Activated CD8-positive, alpha-beta T cell treated with anti-CD3 and anti-CD28 coated beads for 36 hours (primary cell): Measurements from ENCODE around the gene SGCG. TPM values are rescaled to one million over a fixed set of nuclear protein-coding genes. Genes with fewer than 3 reads are reported as not detected.

Experiments
- ATAC-seq: fragments of 200-7000 bp; cut with Tn5 transposase; one replicate; pipeline ENCODE4 v1.10.0; 2021; ENCODE audit warnings: mild to moderate bottlenecking, moderate library complexity
- CTCF ChIA-PET: fragments of 350-600 bp; sonication (Branson Sonifier 250); formaldehyde crosslinking; loops from one replicate; lab custom pipeline; 2021; ENCODE audit warnings: antibody characterized with exemption; lab: Charles Lee
- POLR2A ChIA-PET: fragments of 350-600 bp; sonication (Branson Sonifier 250); formaldehyde crosslinking; loops from one replicate; lab custom pipeline; 2021; ENCODE audit warnings: antibody characterized with exemption; lab: Charles Lee
- DNase-seq: peaks from one replicate; pipeline ENCODE4 v3.0.0-alpha.2; 2020
- H3K27ac Mint-ChIP-seq: one replicate; pipeline ENCODE4 v1.8.0; 2021; ENCODE audit warnings: mild to moderate bottlenecking, mixed read lengths
- H3K27me3 Mint-ChIP-seq: one replicate; pipeline ENCODE4 v1.8.0; 2021; ENCODE audit warnings: mixed read lengths
- H3K36me3 Mint-ChIP-seq: one replicate; pipeline ENCODE4 v1.8.0; 2021; ENCODE audit warnings: low read depth, mixed read lengths
- H3K4me1 Mint-ChIP-seq: one replicate; pipeline ENCODE4 v1.8.0; 2021; ENCODE audit warnings: low read depth, mixed read lengths
- H3K4me3 Mint-ChIP-seq: one replicate; pipeline ENCODE4 v1.8.0; 2021; ENCODE audit warnings: mild to moderate bottlenecking, moderate library complexity, mixed read lengths
- H3K9me3 Mint-ChIP-seq: one replicate; pipeline ENCODE4 v1.8.0; 2021; ENCODE audit warnings: mixed read lengths
- intact Hi-C: fragments of 100-400 bp; cut with micrococcal nuclease; formaldehyde crosslinking; loops from one replicate; pipeline ENCODE4 v1.10.0; 2022
- total RNA-seq, 2 experiments: library from RNA; stranded (reverse); gene quantifications; one replicate each; pipeline ENCODE4 v1.2.3, GENCODE V29; 2021
- TF ChIP-seq, protein P1 (sequence below): fragments of 200-600 bp; IDR thresholded peaks from one replicate; pipeline ENCODE4 v1.8.0; 2022; ENCODE audit warnings: antibody characterized with exemption, mild to moderate bottlenecking

SGCG gene
- total RNA-seq, 2 experiments from 2014 or later, result not detected

DNA sequence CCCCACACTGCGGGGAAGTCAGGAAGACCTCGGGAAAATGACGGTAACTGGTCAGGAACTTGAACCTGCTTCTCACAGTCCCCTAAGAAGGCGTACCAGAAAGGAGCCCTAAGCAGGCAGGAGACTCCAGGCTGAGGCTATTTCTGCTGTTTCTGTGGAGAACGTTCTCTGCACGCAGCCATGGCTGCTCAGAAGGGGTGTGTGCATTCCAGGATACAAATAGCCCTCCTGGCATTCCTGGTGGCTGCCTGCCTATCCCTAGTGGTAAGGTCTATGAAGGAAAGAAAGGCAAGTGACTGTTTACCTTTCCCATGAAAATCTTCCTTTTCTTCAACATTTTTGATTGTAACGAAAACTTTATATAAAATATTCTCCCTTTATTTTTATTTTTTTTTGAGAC, 2.5 kb downstream of the SGCG start:
- TF ChIP-seq, protein P1, sequence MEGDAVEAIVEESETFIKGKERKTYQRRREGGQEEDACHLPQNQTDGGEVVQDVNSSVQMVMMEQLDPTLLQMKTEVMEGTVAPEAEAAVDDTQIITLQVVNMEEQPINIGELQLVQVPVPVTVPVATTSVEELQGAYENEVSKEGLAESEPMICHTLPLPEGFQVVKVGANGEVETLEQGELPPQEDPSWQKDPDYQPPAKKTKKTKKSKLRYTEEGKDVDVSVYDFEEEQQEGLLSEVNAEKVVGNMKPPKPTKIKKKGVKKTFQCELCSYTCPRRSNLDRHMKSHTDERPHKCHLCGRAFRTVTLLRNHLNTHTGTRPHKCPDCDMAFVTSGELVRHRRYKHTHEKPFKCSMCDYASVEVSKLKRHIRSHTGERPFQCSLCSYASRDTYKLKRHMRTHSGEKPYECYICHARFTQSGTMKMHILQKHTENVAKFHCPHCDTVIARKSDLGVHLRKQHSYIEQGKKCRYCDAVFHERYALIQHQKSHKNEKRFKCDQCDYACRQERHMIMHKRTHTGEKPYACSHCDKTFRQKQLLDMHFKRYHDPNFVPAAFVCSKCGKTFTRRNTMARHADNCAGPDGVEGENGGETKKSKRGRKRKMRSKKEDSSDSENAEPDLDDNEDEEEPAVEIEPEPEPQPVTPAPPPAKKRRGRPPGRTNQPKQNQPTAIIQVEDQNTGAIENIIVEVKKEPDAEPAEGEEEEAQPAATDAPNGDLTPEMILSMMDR, result no peak
- ATAC-seq (no peak), DNase-seq (no peak)
- no peaks in the 10 kb centered on the region for H3K36me3 Mint-ChIP-seq
- H3K9me3 Mint-ChIP-seq, result no peaks in the 10 kb centered on the region
- intact Hi-C loops, result no loop called here
- H3K4me1 Mint-ChIP-seq, result no peaks in the 10 kb centered on the region
- no peak overlapping the region for H3K27ac Mint-ChIP-seq
- ChIA-PET CTCF (no interaction called here), POLR2A (no interaction called here)
- H3K4me3 Mint-ChIP-seq, result no peak overlapping the region
- peaks cover 1% of the 10 kb centered on the region for H3K27me3 Mint-ChIP-seq

DNA sequence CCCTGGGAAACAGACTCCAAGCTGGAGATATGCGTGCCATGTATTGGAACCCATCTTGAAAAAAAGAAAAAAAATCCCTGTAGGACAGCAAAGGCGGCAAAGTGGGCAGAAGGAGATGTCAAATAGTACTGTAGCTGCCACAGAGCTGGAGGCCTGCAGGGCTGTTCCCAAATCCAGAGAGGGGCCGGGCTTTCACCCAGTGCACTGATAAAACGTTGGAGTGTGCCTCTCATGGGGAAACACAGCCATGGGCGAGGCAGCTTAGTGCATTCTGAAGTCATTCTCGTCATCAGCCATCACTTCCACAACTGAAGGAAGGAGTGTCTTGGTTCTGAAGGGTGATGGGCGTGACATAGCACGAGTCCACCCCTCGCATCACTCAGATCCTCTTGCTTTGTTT, 4.8 kb downstream of the SGCG start:
- Mint-ChIP-seq H3K4me3 (no peak overlapping the region), H3K36me3 (no peaks in the 10 kb centered on the region), H3K9me3 (no peaks in the 10 kb centered on the region), H3K27ac (no peak overlapping the region), H3K27me3 (peaks cover 1% of the 10 kb centered on the region), H3K4me1 (no peaks in the 10 kb centered on the region)
- ChIA-PET POLR2A (no interaction called here), CTCF (no interaction called here)
- TF ChIP-seq, protein P1, result no peak
- intact Hi-C loops, result no loop called here
- ATAC-seq, result no peak
- no peak for DNase-seq

DNA sequence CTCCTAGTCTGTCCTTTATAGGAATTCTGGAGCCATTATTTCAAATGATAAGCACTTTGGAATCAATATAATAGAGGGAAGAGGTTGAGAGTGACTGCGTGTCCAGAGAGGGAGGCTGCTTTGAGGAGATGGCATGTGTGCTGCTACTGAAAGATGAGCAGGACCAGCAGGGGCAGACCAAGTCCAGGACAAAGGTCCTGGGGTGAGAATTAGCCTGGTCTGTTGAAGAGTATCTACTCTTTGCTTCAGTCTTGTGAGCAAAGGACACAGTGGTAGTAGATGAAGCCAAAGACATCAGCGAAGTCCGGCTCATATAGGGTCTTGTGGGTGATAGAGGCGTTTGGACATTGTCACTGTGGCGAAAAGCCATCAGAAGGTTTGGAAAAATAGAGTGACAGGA, 21.1 kb downstream of the SGCG start:
- TF ChIP-seq, protein P1, result no peak
- Mint-ChIP-seq H3K4me1 (no peaks in the 10 kb centered on the region), H3K27ac (no peak overlapping the region), H3K9me3 (no peaks in the 10 kb centered on the region), H3K27me3 (peaks cover 1% of the 10 kb centered on the region), H3K36me3 (no peaks in the 10 kb centered on the region), H3K4me3 (no peak overlapping the region)
- DNase-seq (no peak), ATAC-seq (no peak)
- intact Hi-C loops, result no loop called here
- ChIA-PET POLR2A (no interaction called here), CTCF (no interaction called here)

DNA sequence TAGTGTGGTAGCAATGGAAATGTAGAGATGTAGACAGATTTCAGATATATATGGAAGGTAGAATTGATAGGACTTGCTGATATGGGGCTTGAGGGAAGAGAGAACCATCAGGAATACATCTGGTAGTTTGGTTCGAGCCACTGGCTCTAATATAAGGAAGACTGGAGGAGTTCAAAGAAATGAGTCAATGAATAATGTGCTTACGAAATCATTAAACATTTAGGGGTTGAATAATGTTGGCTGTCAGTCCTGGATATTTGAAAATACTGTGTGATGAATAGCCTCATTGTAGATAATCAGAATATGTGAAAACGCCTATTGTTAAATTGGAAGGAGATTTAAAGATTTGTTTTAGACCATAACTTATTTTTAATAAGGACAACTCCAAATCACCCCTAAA, 21.6 kb downstream of the SGCG start:
- H3K27me3 Mint-ChIP-seq, result peaks cover 1% of the 10 kb centered on the region
- H3K27ac Mint-ChIP-seq, result no peak overlapping the region
- intact Hi-C loops, result no loop called here
- ChIA-PET CTCF (no interaction called here), POLR2A (no interaction called here)
- no peaks in the 10 kb centered on the region for H3K36me3 Mint-ChIP-seq
- H3K9me3 Mint-ChIP-seq, result no peaks in the 10 kb centered on the region
- TF ChIP-seq, protein P1, result no peak
- DNase-seq (no peak), ATAC-seq (no peak)
- H3K4me3 Mint-ChIP-seq, result no peak overlapping the region
- H3K4me1 Mint-ChIP-seq, result no peaks in the 10 kb centered on the region

DNA sequence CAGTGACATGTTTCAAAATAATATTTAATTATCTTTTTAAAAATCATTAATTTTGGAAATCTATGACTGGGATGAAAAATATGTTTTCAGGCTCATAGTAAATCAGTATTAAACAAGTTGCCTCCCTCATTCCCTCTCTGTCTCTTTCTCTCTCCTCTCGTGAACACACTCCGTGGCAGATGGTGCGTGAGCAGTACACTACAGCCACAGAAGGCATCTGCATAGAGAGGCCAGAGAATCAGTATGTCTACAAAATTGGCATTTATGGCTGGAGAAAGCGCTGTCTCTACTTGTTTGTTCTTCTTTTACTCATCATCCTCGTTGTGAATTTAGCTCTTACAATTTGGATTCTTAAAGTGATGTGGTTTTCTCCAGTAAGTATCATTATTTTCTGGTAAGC, 22.7 kb downstream of the SGCG start:
- no peak for ATAC-seq
- Mint-ChIP-seq H3K27me3 (peaks cover 1% of the 10 kb centered on the region), H3K4me1 (no peaks in the 10 kb centered on the region), H3K36me3 (no peaks in the 10 kb centered on the region), H3K9me3 (no peaks in the 10 kb centered on the region), H3K27ac (no peak overlapping the region), H3K4me3 (no peak overlapping the region)
- DNase-seq, result no peak
- ChIA-PET POLR2A (no interaction called here), CTCF (no interaction called here)
- intact Hi-C loops, result no loop called here
- TF ChIP-seq, protein P1, result no peak
